GM19397 (cell line): ENCODE data around the gene ITGA3.

ENCODE experiments used
- ATAC-seq: cut with Tn5 transposase; IDR thresholded peaks from one replicate; pipeline ENCODE4 v1.9.1; 2021; ENCODE audit warnings: mild to moderate bottlenecking, moderate library complexity; ENCODE audit not compliant: unreplicated experiment

ITGA3 gene

GRCh38 chr17:50066995-50067394 lies 11.1 kb downstream of the ITGA3 start:
- ATAC-seq, result no peak

- no peak for ATAC-seq
Observed at GRCh38 chr17:50067996-50068395, 12.1 kb downstream of the ITGA3 start.

DNA sequence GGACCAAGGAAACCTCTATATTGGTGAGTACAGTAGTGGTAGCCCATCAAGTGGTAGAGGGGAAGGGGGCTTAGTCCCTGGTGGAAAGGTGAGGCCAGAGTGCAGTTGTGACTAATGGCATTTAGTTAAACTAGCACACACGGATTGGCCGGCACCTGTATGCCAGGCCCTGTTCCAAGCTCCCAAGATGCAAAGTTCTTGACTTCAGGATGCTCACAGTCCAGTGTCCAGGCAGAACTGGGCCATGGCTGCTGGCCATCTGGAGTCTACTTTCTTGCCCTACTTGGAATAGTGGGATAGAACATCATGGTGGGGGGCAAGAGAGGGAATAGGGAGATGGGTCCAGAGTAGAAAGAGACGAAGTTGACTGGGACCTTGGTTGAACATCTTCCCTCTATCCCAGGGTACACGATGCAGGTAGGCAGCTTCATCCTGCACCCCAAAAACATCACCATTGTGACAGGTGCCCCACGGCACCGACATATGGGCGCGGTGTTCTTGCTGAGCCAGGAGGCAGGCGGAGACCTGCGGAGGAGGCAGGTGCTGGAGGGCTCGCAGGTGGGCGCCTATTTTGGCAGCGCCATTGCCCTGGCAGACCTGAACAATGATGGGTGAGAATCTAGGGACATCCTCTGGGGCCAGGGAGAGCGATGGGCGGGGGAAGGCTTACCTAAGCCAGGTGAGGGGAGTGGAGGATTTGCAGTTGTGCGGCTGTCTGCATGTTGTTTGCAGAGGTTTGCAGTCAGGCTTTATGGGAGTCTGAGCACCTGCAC lies 15.2 kb downstream of the ITGA3 start:
- ATAC-seq, result no peak

- no peak for ATAC-seq
Observed at GRCh38 chr17:50071692-50072091, 15.8 kb downstream of the ITGA3 start.

DNA sequence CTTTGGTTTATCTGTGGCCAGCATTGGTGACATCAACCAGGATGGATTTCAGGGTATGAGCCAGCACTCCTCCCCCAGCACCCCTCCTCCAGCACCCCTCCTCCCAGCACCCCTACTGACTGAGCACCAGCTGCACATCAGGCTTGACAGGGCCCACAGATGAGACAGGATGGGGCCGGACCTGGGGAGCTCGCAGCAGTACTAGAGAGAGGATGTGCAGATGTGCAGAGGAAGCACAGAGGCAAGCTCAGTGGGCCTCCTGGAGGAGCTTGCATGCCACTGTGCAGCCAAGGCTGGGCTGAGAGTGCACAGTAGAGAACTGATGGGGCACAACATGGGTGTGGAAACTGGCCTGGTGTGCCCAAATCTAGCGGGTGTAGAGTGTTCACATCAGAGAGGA lies 16.2 kb downstream of the ITGA3 start:
- no peak for ATAC-seq

GRCh38 chr17:50072925-50073324 lies 17.0 kb downstream of the ITGA3 start:
- ATAC-seq, result no peak

DNA sequence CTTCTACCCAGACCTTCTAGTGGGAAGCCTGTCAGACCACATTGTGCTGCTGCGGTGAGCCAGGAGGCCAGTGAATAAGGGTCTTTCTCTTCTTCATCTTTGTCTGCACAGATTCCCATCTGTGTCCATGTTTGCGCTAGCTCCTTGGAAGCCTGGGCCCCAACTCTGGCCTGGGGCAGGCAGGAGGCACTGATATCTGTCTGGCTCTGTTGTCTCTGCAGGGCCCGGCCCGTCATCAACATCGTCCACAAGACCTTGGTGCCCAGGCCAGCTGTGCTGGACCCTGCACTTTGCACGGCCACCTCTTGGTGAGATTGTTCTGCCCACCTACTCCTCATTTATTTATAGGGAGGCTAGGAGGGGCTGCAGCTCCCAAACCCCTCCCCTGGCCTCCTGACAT lies 18.3 kb downstream of the ITGA3 start:
- no peak for ATAC-seq

- no peak for ATAC-seq
Observed at GRCh38 chr17:50075446-50076032, 19.6 kb downstream of the ITGA3 start.

- no peak for ATAC-seq
Observed at GRCh38 chr17:50076221-50076590, 20.3 kb downstream of the ITGA3 start.

DNA sequence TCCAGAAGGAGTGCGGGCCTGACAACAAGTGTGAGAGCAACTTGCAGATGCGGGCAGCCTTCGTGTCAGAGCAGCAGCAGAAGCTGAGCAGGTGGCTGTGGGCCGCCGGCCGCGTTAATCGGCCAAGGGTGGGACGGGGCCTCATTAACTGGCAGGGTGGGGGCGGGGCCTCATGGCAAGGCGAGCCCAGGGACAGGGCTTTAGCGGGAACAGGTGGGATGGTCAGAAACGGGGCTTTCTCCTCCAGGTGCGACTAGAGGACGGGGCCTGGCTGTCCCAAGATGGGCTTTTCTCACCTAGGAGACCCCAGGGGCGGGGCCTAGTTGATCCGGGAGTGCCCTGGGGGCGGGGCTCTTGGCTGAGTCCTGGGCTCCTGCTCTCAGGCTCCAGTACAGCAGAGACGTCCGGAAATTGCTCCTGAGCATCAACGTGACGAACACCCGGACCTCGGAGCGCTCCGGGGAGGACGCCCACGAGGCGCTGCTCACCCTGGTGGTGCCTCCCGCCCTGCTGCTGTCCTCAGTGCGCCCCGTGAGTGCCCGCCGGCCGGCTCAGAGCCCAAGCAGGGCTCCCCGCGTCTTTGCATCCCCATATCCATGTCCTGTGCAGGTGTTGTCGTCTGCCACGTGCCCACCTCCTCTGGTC lies 20.8 kb downstream of the ITGA3 start:
- ATAC-seq, result no peak

GRCh38 chr17:50078430-50078829 lies 22.5 kb downstream of the ITGA3 start:
- ATAC-seq, result no peak

DNA sequence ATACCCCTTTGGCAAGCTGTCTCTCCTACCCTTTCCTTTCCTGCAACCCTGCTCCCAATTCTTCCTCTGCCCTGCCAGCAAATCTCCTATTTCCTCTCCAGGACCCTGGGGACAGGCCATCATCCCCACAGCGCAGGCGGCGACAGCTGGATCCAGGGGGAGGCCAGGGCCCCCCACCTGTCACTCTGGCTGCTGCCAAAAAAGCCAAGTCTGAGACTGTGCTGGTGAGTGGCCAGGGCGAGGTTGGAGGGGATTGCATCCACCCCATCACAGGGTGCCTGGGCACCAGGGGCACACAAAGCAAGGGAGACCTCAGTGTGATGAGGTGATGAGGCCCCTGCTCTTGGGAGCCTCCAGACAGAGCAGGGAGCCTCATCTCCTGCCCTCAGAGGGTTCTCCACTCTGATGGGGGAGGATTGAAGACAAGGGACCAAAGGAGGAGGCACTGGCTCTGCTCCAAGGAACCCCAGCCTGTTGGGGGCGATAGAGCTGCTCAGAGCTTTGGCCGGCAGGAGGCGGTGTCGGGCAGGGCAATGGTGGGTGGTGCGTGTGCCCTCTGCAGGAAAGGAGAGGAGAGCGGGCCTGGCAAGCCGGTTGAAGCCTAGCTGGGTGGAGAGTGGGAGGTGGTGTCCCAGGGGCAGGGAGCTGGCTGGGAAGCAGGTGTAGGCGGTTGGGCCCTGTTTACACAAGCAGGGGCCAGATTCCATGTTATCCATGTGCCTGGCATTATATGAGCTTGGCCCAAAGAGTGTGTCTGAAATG lies 23.6 kb downstream of the ITGA3 start:
- no peak for ATAC-seq

DNA sequence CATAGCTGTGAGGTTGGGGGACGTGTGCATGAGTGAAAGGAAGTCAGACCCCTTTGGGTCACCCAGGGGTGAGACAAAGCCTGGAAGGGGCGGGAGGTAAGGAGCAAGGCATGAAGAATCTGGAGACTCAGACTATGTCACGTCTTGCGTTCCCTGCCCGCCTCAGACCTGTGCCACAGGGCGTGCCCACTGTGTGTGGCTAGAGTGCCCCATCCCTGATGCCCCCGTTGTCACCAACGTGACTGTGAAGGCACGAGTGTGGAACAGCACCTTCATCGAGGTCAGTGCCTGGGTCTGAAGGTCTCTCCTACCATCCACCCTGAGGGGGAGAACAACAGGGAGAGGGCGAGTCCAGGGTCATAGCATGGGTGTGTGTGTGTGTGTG lies 24.2 kb downstream of the ITGA3 start:
- no peak for ATAC-seq

- no peak for ATAC-seq
Observed at GRCh38 chr17:50080827-50081226, 24.9 kb downstream of the ITGA3 start.

DNA sequence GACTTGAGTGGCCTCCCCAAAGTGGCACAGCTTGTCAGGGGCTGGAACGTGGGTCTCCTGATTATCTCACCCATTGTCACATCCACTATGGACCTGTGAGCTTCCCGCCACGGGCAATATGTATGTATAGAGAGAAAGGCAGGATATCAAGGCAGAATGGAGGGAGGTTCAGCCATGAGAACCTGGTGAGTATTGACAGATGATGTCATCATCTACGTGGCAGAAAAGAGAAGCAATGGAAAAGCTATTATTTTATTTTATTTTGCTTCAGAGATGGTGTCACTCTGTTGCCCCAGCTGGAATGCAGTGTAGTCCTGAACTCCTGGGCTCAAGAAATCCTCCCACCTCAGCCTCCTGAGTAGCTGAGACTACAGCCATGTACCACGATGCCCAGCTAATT lies 25.8 kb downstream of the ITGA3 start:
- ATAC-seq, result no peak

- no peak for ATAC-seq
Observed at GRCh38 chr17:50087246-50087911, 31.5 kb downstream of the ITGA3 start.

GRCh38 chr17:50087912-50088405 lies 32.0 kb downstream of the ITGA3 start:
- no peak for ATAC-seq

- ATAC-seq, result no peak
Observed at GRCh38 chr17:50088952-50089825, 33.3 kb downstream of the ITGA3 start.

DNA sequence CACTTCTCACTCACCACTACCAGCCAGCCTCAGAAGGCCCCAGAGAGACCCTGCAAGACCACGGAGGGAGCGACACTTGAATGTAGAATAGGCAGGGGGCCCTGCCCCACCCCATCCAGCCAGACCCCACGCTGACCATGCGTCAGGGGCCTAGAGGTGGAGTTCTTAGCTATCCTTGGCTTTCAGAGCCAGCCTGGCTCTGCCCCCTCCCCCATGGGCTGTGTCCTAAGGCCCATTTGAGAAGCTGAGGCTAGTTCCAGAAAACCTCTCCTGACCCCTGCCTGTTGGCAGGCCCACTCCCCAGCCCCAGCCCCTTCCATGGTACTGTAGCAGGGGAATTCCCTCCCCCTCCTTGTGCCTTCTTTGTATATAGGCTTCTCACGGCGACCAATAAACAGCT lies 34.2 kb downstream of the ITGA3 start:
- no peak for ATAC-seq
